HG03442 (cell line): ENCODE measurements around the gene KCNH6.

Experiments
- ATAC-seq: cut with Tn5 transposase; IDR thresholded peaks from one replicate; pipeline ENCODE4 v1.9.1; 2021; ENCODE audit warnings: mild to moderate bottlenecking, moderate library complexity; ENCODE audit not compliant: unreplicated experiment

KCNH6 gene

GRCh38 chr17:63531022-63531965 lies 8.1 kb downstream of the KCNH6 start:
- no peak for ATAC-seq

- no peak for ATAC-seq
These were observed 10.4 kb downstream of the KCNH6 start for GRCh38 chr17:63533433-63534077.

- no peak for ATAC-seq
These were observed 11.0 kb downstream of the KCNH6 start for GRCh38 chr17:63534078-63534570.

- no peak for ATAC-seq
These were observed 11.8 kb downstream of the KCNH6 start for GRCh38 chr17:63534816-63535455.

- no peak for ATAC-seq
These were observed 12.5 kb downstream of the KCNH6 start for GRCh38 chr17:63535640-63536039.

- no peak for ATAC-seq
These were observed 13.8 kb downstream of the KCNH6 start for GRCh38 chr17:63537001-63537400.

GRCh38 chr17:63537991-63538692 lies 15.0 kb downstream of the KCNH6 start:
- no peak for ATAC-seq

- ATAC-seq: no peak
These were observed 15.8 kb downstream of the KCNH6 start for GRCh38 chr17:63538693-63539595.

- ATAC-seq: no peak
These were observed 17.4 kb downstream of the KCNH6 start for GRCh38 chr17:63540590-63540989.

- no peak for ATAC-seq
These were observed 19.0 kb downstream of the KCNH6 start for GRCh38 chr17:63542218-63542545.

GRCh38 chr17:63542942-63543821 lies 20.0 kb downstream of the KCNH6 start:
- ATAC-seq: no peak

GRCh38 chr17:63543822-63544420 lies 20.8 kb downstream of the KCNH6 start:
- ATAC-seq: no peak

GRCh38 chr17:63544467-63545301 lies 21.5 kb downstream of the KCNH6 start:
- ATAC-seq: no peak

- ATAC-seq: no peak
These were observed 23.3 kb downstream of the KCNH6 start for GRCh38 chr17:63546308-63547082.

- no peak for ATAC-seq
These were observed 23.9 kb downstream of the KCNH6 start for GRCh38 chr17:63547083-63547523.

GRCh38 chr17:63549289-63549945 lies 26.3 kb downstream of the KCNH6 start:
- ATAC-seq: no peak
